Kidney (tissue), 14 donors: ENCODE measurements around the gene ZDHHC3. TPM values are rescaled to one million over a fixed set of nuclear protein-coding genes. Genes with fewer than 3 reads are reported as not detected.
A peak's percentile ranks its signal among the peaks of the same experiment; 100 is the strongest.

ENCODE experiments used
- DNase-seq, 5 donors: peaks; one replicate each; pipeline ENCODE4 v3.0.0-alpha.2; 2013 to 2020
- FAIRE-seq: peaks from 2 replicates; lab custom pipeline; 2012; peaks lifted over from hg19 to GRCh38; lab: Jason Lieb, UNC
- H3K27ac ChIP-seq, 2 donors: one replicate each; pipeline ENCODE4 v1.7.0; 2013; ENCODE audit warnings: low read depth in 2 of 2, low read length in 2 of 2, inconsistent platforms in 1 of 2
- H3K27me3 ChIP-seq: one replicate; pipeline ENCODE4 v1.7.1; 2013; ENCODE audit warnings: low read length, inconsistent platforms; ENCODE audit not compliant: control insufficient read depth, insufficient read depth
- H3K36me3 ChIP-seq, 3 donors: one replicate each; pipeline versions ENCODE4 v1.7.0 to v1.7.1; 2013; ENCODE audit warnings: low read length in 3 of 3, control low read depth in 1 of 3, inconsistent platforms in 1 of 3; ENCODE audit not compliant: insufficient read depth in 3 of 3, control insufficient read depth in 2 of 3
- H3K4me1 ChIP-seq, 3 donors: one replicate each; pipeline versions ENCODE4 v1.7.0 to v1.7.1; 2013; ENCODE audit warnings: low read length in 3 of 3, inconsistent platforms in 1 of 3, low read depth in 1 of 3; ENCODE audit not compliant: control insufficient read depth in 2 of 3, insufficient read depth in 2 of 3
- H3K4me3 ChIP-seq, 3 donors: one replicate each; pipeline versions ENCODE4 v1.7.0 to v1.8.1; 2013; ENCODE audit warnings: low read length in 3 of 3, control low read depth in 1 of 3, inconsistent platforms in 1 of 3
- H3K9ac ChIP-seq, 3 donors: one replicate each; pipeline versions ENCODE4 v1.7.0 to v1.7.1; 2013; ENCODE audit warnings: low read length in 3 of 3, control low read depth in 1 of 3, inconsistent platforms in 1 of 3
- H3K9me3 ChIP-seq, 3 donors: one replicate each; pipeline versions ENCODE4 v1.7.0 to v1.7.1; 2013; ENCODE audit warnings: low read length in 3 of 3, control low read depth in 1 of 3, inconsistent platforms in 1 of 3; ENCODE audit not compliant: control insufficient read depth in 2 of 3, insufficient read depth in 1 of 3
- CTCF ChIP-seq: IDR thresholded peaks from 3 replicates; pipeline ENCODE4 v1.5.1; 2012; ENCODE audit warnings: mild to moderate bottlenecking, moderate library complexity, borderline replicate concordance; ENCODE audit not compliant: insufficient read depth; ENCODE audit errors: extremely low read depth
- intact Hi-C: fragments of 100-400 bp; cut with DNase I; formaldehyde crosslinking; loops from one replicate; pipeline ENCODE4 v1.11.1; 2022
- polyA plus RNA-seq: library from polyadenylated mRNA; stranded (reverse); fragments of 350-450 nt; fragmentation: Illumina TruSeq; extraction: RNeasy Lipid Tissue Mini Kit (QIAGEN cat#74804); gene quantifications from one replicate; pipeline ENCODE4 v1.2.3, GENCODE V29; 2014; ENCODE audit warnings: low read depth, low replicate concordance; ENCODE audit not compliant: insufficient read depth
- total RNA-seq: library from RNA; stranded (reverse); fragmentation: NEBNext Ultra II Directional; extraction: Animal tissue kit (Norgen Biotek cat#: 25700); gene quantifications from one replicate; pipeline ENCODE4 v1.2.1, GENCODE V29; 2021
- donor health status: control.
- donor health status: control.
- donor health status: control.
- donor health status: control.
- donor health status: control.
- donor health status: DM: yes; HTN: yes; CAD: no.
- donor health status: Normal renal cell carcinoma (clear cell type).

ZDHHC3 gene
- total and polyA plus RNA-seq, 2 donors from 2014 or later: 60.2 to 71.5 TPM

GRCh38 chr3:44903314-44903713 lies 72.7 kb downstream of the ZDHHC3 start:
- Histone ChIP-seq H3K27ac (no peak overlapping the region), H3K36me3 (no peaks in the 10 kb centered on the region), H3K4me1 (no peaks in the 10 kb centered on the region), H3K9me3 (no peaks in the 10 kb centered on the region), H3K27me3 (no peaks in the 10 kb centered on the region), H3K4me3 (no peak overlapping the region), H3K9ac (no peak overlapping the region)
- FAIRE-seq (no peak), DNase-seq (no peak)
- intact Hi-C loops: no loop called here
- TF ChIP-seq CTCF: no peak

- H3K36me3 ChIP-seq: no peaks in the 10 kb centered on the region
- FAIRE-seq (no peak), DNase-seq (no peak)
- H3K4me3 ChIP-seq: no peak overlapping the region
- H3K9ac ChIP-seq: no peak overlapping the region
- no peak for TF ChIP-seq CTCF
- no peaks in the 10 kb centered on the region for H3K9me3 ChIP-seq
- no peak overlapping the region for H3K27ac ChIP-seq
- H3K27me3 ChIP-seq: no peaks in the 10 kb centered on the region
- intact Hi-C loops: no loop called here
- H3K4me1 ChIP-seq: no peaks in the 10 kb centered on the region
Measured at GRCh38 chr3:44902628-44903027, 73.3 kb downstream of the ZDHHC3 start.

GRCh38 chr3:44899683-44900367 lies 76.1 kb downstream of the ZDHHC3 start:
- Histone ChIP-seq H3K36me3 (no peaks in the 10 kb centered on the region), H3K27me3 (no peaks in the 10 kb centered on the region), H3K9me3 (no peaks in the 10 kb centered on the region), H3K9ac (no peak overlapping the region), H3K27ac (no peak overlapping the region), H3K4me3 (no peak overlapping the region), H3K4me1 (no peaks in the 10 kb centered on the region)
- DNase-seq (peak in 2 of 5 donors; percentile 8 to 43), FAIRE-seq (no peak)
- no peak for TF ChIP-seq CTCF
- intact Hi-C loops: no loop called here

- no peak overlapping the region for H3K9ac ChIP-seq
- H3K4me3 ChIP-seq: no peak overlapping the region
- intact Hi-C loops: no loop called here
- H3K27me3 ChIP-seq: no peaks in the 10 kb centered on the region
- no peaks in the 10 kb centered on the region for H3K4me1 ChIP-seq
- H3K27ac ChIP-seq: no peak overlapping the region
- no peaks in the 10 kb centered on the region for H3K9me3 ChIP-seq
- TF ChIP-seq CTCF: no peak
- FAIRE-seq: no peak
- no peaks in the 10 kb centered on the region for H3K36me3 ChIP-seq
- DNase-seq: no peak
Measured at GRCh38 chr3:44896440-44896839, 79.5 kb downstream of the ZDHHC3 start.
